Lung (tissue), 12 donors: ENCODE measurements around the gene C10orf62. TPM values are rescaled to one million over a fixed set of nuclear protein-coding genes. Genes with fewer than 3 reads are reported as not detected.

ENCODE experiments used
- ATAC-seq: fragments of 200-7000 bp; cut with Tn5 transposase; one replicate; pipeline ENCODE4 v1.9.1; 2020; ENCODE audit warnings: moderate number of reproducible peaks; ENCODE audit not compliant: insufficient read depth, low FRiP score
- DNase-seq, 3 donors: peaks; one replicate each; pipeline ENCODE4 v3.0.0-alpha.2; 2013 to 2017
- H3K27ac ChIP-seq, 2 donors: one replicate each; pipeline ENCODE4 v1.5.1; 2013; ENCODE audit warnings: mild to moderate bottlenecking in 2 of 2, moderate library complexity in 2 of 2, control low read depth in 1 of 2, inconsistent platforms in 1 of 2, low read depth in 1 of 2, low read length in 1 of 2
- H3K27me3 ChIP-seq, 3 donors: one replicate each; pipeline ENCODE4 v1.5.1; 2013; ENCODE audit warnings: low read length in 2 of 3; ENCODE audit not compliant: control insufficient read depth in 3 of 3, insufficient read depth in 3 of 3
- H3K36me3 ChIP-seq, 4 donors: one replicate each; pipeline ENCODE4 v1.5.1; 2013; ENCODE audit warnings: low read length in 4 of 4, mild to moderate bottlenecking in 1 of 4, moderate library complexity in 1 of 4; ENCODE audit not compliant: control insufficient read depth in 4 of 4, insufficient read depth in 4 of 4
- H3K4me1 ChIP-seq, 5 donors: one replicate each; pipeline ENCODE4 v1.5.1; 2013; ENCODE audit warnings: low read length in 5 of 5, mild to moderate bottlenecking in 2 of 5, moderate library complexity in 1 of 5; ENCODE audit not compliant: control insufficient read depth in 5 of 5, insufficient read depth in 5 of 5
- H3K4me3 ChIP-seq: one replicate; pipeline ENCODE4 v1.5.1; 2013; ENCODE audit warnings: mild to moderate bottlenecking, control low read depth, moderate library complexity
- H3K9ac ChIP-seq, 2 donors: one replicate each; pipeline ENCODE4 v1.5.1; 2013; ENCODE audit warnings: low read length in 2 of 2, control low read depth in 1 of 2; ENCODE audit not compliant: insufficient read depth in 1 of 2
- H3K9me3 ChIP-seq, 4 donors: one replicate each; pipeline ENCODE4 v1.5.1; 2013; ENCODE audit warnings: low read length in 3 of 4, mild to moderate bottlenecking in 1 of 4, moderate library complexity in 1 of 4; ENCODE audit not compliant: control insufficient read depth in 4 of 4, insufficient read depth in 3 of 4
- CTCF ChIP-seq: IDR thresholded peaks from 2 replicates; pipeline ENCODE4 v1.5.1; 2012; ENCODE audit warnings: mild to moderate bottlenecking; ENCODE audit errors: control extremely low read depth, extremely low read depth
- WGBS, 2 donors: extraction: QIAGEN DNeasy Blood & Tissue Kit; methylation state at CpG; one replicate each; pipeline ENCODE4 v1.1.7; 2013; 5-methylcytosine and 5-hydroxymethylcytosine counted together
- polyA plus RNA-seq, 2 donors: library from polyadenylated mRNA; stranded (reverse); fragments of 200-250 nt; gene quantifications; one replicate each; pipeline ENCODE4 v1.2.1, GENCODE V29; 2013
- total RNA-seq, 2 donors: library from RNA; depleted of rRNA in 1 of 2; stranded (reverse); fragments of >200 nt in 1 of 2; gene quantifications; one replicate each; pipeline ENCODE4 v1.2.1, GENCODE V29; 2014 to 2021
- donor health status: control.
- donor health status: control.
- donor health status: Bipolar disorder and iron deficiency.
- donor health status: healthy.
- donor health status: DM: yes; HTN: yes; CAD: no.

Gene C10orf62
- total and polyA plus RNA-seq, 4 donors, result 0.21 TPM; not detected in 3

GRCh38 chr10:97570789-97571471 is 18.6 kb upstream of the C10orf62 start:
- 90 to 92% methylated on average over 5 of the region's 5 CpGs for WGBS, 2 donors
- no peak for TF ChIP-seq CTCF
- no peak overlapping the region for H3K4me3 ChIP-seq
- H3K27me3 ChIP-seq, result no peaks in the 10 kb centered on the region
- peak overlapping the region; percentile 75 to 97 for H3K27ac ChIP-seq
- H3K36me3 ChIP-seq, result peaks cover 0 to 19% (median 3%) of the 10 kb centered on the region in 4 donors
- peaks cover 0 to 12% (median 0%) of the 10 kb centered on the region in 5 donors for H3K4me1 ChIP-seq
- no peak for ATAC-seq
- peaks cover 0 to 4% (median 0%) of the 10 kb centered on the region in 4 donors for H3K9me3 ChIP-seq
- no peak for DNase-seq
- no peak overlapping the region for H3K9ac ChIP-seq

GRCh38 chr10:97571622-97572021 is 17.9 kb upstream of the C10orf62 start:
- Histone ChIP-seq H3K36me3 (peaks cover 0 to 19% (median 3%) of the 10 kb centered on the region in 4 donors), H3K9me3 (peaks cover 0 to 4% (median 0%) of the 10 kb centered on the region in 4 donors), H3K4me1 (peaks cover 0 to 14% (median 0%) of the 10 kb centered on the region in 5 donors), H3K4me3 (no peak overlapping the region), H3K27ac (peak overlapping the region; percentile 82 to 97), H3K9ac (no peak overlapping the region), H3K27me3 (no peaks in the 10 kb centered on the region)
- no peak for DNase-seq
- ATAC-seq, result no peak
- no peak for TF ChIP-seq CTCF
- 87 to 88% methylated on average over 3 of the region's 3 CpGs for WGBS, 2 donors

GRCh38 chr10:97572214-97572989 is 17.1 kb upstream of the C10orf62 start, which contains the start of gene ANKRD2:
ANKRD2 (plus strand) TSS chr10:97572779; CDS start chr10:97572789, 10 bp downstream.
- Histone ChIP-seq H3K4me1 (peaks cover 0 to 14% (median 0%) of the 10 kb centered on the region in 5 donors), H3K4me3 (no peak within 1 kb of the TSS), H3K27ac (peak within 1 kb of the TSS; percentile 82 to 97), H3K9me3 (peaks cover 0 to 4% (median 0%) of the 10 kb centered on the region in 4 donors), H3K9ac (no peak within 1 kb of the TSS), H3K36me3 (peaks cover 0 to 19% (median 3%) of the 10 kb centered on the region in 4 donors), H3K27me3 (no peaks in the 10 kb centered on the region)
- ATAC-seq (peak; percentile 69), DNase-seq (peak; percentile 63 to 78 (median 68))
- 74 to 76% methylated on average over 16 of the region's 16 CpGs for WGBS, 2 donors
- peak; percentile 48 for TF ChIP-seq CTCF
